C4-2B (cell line): Measurements from ENCODE around the gene SCYGR7.

Source experiments
- ZFX ChIP-seq: fragments of 450-650 bp; IDR thresholded peaks from 2 replicates; pipeline ENCODE4 v1.6.1; 2017
- TF ChIP-seq, protein P1 (sequence below): fragments of 450-650 bp; conservative IDR thresholded peaks from 2 replicates; pipeline ENCODE4 v1.5.1; 2017; ENCODE audit warnings: mild to moderate bottlenecking

- TF ChIP-seq, protein P1, sequence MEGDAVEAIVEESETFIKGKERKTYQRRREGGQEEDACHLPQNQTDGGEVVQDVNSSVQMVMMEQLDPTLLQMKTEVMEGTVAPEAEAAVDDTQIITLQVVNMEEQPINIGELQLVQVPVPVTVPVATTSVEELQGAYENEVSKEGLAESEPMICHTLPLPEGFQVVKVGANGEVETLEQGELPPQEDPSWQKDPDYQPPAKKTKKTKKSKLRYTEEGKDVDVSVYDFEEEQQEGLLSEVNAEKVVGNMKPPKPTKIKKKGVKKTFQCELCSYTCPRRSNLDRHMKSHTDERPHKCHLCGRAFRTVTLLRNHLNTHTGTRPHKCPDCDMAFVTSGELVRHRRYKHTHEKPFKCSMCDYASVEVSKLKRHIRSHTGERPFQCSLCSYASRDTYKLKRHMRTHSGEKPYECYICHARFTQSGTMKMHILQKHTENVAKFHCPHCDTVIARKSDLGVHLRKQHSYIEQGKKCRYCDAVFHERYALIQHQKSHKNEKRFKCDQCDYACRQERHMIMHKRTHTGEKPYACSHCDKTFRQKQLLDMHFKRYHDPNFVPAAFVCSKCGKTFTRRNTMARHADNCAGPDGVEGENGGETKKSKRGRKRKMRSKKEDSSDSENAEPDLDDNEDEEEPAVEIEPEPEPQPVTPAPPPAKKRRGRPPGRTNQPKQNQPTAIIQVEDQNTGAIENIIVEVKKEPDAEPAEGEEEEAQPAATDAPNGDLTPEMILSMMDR, result no peak
- no peak for TF ChIP-seq ZFX
Observed at GRCh38 chr2:227772197-227772661, 44.1 kb downstream of the SCYGR7 start.
